Measurements from ENCODE around the gene FRMD4A.
A peak's percentile ranks its signal among the peaks of the same experiment; 100 is the strongest.
"Not testable (repeated sequence)": the region's sequence is repeated elsewhere in the genome, so short reads cannot be mapped to it uniquely, and the experiment has no call there.

FRMD4A gene

DNA sequence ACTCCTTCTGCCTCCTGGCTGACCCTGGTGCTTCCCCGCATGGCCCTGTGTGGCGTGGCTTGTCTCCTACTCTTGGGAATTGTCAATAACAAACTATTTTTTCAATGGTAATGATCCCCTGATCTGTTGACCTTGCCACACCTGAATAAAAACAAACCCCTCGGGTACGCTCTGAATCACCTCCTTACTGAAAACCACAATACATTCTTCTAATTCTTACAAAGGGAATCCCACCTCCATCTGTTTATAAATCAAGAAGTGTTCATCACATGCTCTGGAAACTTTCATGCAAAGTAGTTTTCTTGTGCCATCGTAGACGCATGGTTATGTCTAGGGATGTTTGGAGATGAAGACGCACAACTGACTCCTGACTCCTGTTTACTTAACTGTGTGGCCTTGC lies 245.8 kb downstream of the FRMD4A start:
- no peaks in the 10 kb centered on the region for H3K4me1 ChIP-seq (ENCODE audit: control insufficient read depth in 5 of 5, insufficient read depth in 5 of 5, low read length in 5 of 5)
- H3K9me3 ChIP-seq (ENCODE audit: control insufficient read depth in 5 of 5, low read length in 5 of 5), result no peaks in the 10 kb centered on the region
- H3K4me3 ChIP-seq (ENCODE audit: low read depth in 1 of 5, low read length in 5 of 5), result no peak overlapping the region
- no peak overlapping the region for H3K27ac ChIP-seq (ENCODE audit: low read depth, low read length)
- H3K27me3 ChIP-seq (ENCODE audit: control insufficient read depth in 5 of 5, insufficient read depth in 4 of 5, low read length in 5 of 5), result no peaks in the 10 kb centered on the region
- H3K36me3 ChIP-seq (ENCODE audit: control insufficient read depth in 5 of 5, insufficient read depth in 5 of 5, low read length in 5 of 5), result no peaks in the 10 kb centered on the region
- H3K9ac ChIP-seq (ENCODE audit: low read length in 5 of 5), result no peak overlapping the region

DNA sequence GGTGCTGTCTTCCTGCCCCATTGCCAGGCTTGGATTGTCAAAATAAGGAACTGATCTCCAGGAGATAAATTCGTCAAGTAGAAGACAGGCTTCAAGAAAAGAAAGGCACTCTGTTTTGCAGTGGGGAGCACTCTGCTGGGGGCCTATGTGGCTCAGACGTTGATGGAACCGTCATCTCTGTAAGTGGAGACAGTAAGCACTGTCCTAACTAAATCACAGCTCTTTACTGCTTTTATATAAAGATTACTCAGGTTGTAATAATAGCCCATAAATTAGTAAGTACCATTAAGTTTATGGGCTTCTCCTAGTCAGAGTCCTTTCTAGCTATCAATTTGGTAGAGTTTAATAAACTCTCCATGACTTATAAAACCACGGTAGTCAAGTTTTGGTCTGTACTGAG lies 249.9 kb downstream of the FRMD4A start:
- Histone ChIP-seq H3K9ac (ENCODE audit: low read length in 5 of 5) (no peak overlapping the region), H3K4me3 (ENCODE audit: low read depth in 1 of 5, low read length in 5 of 5) (no peak overlapping the region), H3K27me3 (ENCODE audit: control insufficient read depth in 5 of 5, insufficient read depth in 4 of 5, low read length in 5 of 5) (no peaks in the 10 kb centered on the region), H3K9me3 (ENCODE audit: control insufficient read depth in 5 of 5, low read length in 5 of 5) (peaks cover 0 to 7% (median 5%) of the 10 kb centered on the region in 5 donors), H3K36me3 (ENCODE audit: control insufficient read depth in 5 of 5, insufficient read depth in 5 of 5, low read length in 5 of 5) (no peaks in the 10 kb centered on the region), H3K27ac (ENCODE audit: low read depth, low read length) (no peak overlapping the region), H3K4me1 (ENCODE audit: control insufficient read depth in 5 of 5, insufficient read depth in 5 of 5, low read length in 5 of 5) (no peaks in the 10 kb centered on the region)

GRCh38 chr10:14077430-14077829 lies 253.3 kb downstream of the FRMD4A start:
- Histone ChIP-seq H3K4me1 (ENCODE audit: control insufficient read depth in 5 of 5, insufficient read depth in 5 of 5, low read length in 5 of 5) (peaks cover 4 to 13% (median 10%) of the 10 kb centered on the region in 5 donors), H3K27ac (ENCODE audit: low read depth, low read length) (no peak overlapping the region), H3K36me3 (ENCODE audit: control insufficient read depth in 5 of 5, insufficient read depth in 5 of 5, low read length in 5 of 5) (no peaks in the 10 kb centered on the region)

GRCh38 chr10:14074062-14074884 lies 256.5 kb downstream of the FRMD4A start:
- H3K9me3 ChIP-seq (ENCODE audit: control insufficient read depth in 5 of 5, low read length in 5 of 5), result peaks cover 0 to 7% (median 5%) of the 10 kb centered on the region in 5 donors
- peak overlapping the region; percentile 36 to 52 (median 40) for H3K4me3 ChIP-seq (ENCODE audit: low read depth in 1 of 5, low read length in 5 of 5)
- H3K9ac ChIP-seq (ENCODE audit: low read length in 5 of 5), result no peak overlapping the region
- H3K36me3 ChIP-seq (ENCODE audit: control insufficient read depth in 5 of 5, insufficient read depth in 5 of 5, low read length in 5 of 5), result no peaks in the 10 kb centered on the region
- H3K27me3 ChIP-seq (ENCODE audit: control insufficient read depth in 5 of 5, insufficient read depth in 4 of 5, low read length in 5 of 5), result no peaks in the 10 kb centered on the region
- no peak overlapping the region for H3K27ac ChIP-seq (ENCODE audit: low read depth, low read length)
- H3K4me1 ChIP-seq (ENCODE audit: control insufficient read depth in 5 of 5, insufficient read depth in 5 of 5, low read length in 5 of 5), result peaks cover 4 to 13% (median 10%) of the 10 kb centered on the region in 5 donors

More at GRCh38 chr10:14077430-14077829, 253.3 kb downstream of the FRMD4A start:
- no peak overlapping the region for H3K9ac ChIP-seq (ENCODE audit: low read length in 5 of 5)
- H3K4me3 ChIP-seq (ENCODE audit: low read depth in 1 of 5, low read length in 5 of 5), result no peak overlapping the region
- no peaks in the 10 kb centered on the region for H3K27me3 ChIP-seq (ENCODE audit: control insufficient read depth in 5 of 5, insufficient read depth in 4 of 5, low read length in 5 of 5)
- peaks cover 0 to 7% (median 5%) of the 10 kb centered on the region in 5 donors for H3K9me3 ChIP-seq (ENCODE audit: control insufficient read depth in 5 of 5, low read length in 5 of 5)

GRCh38 chr10:14072541-14072940 lies 258.2 kb downstream of the FRMD4A start:
- H3K27me3 ChIP-seq (ENCODE audit: control insufficient read depth in 5 of 5, insufficient read depth in 4 of 5, low read length in 5 of 5), result no peaks in the 10 kb centered on the region
- H3K9ac ChIP-seq (ENCODE audit: low read length in 5 of 5), result no peak overlapping the region
- peaks cover 4 to 13% (median 10%) of the 10 kb centered on the region in 5 donors for H3K4me1 ChIP-seq (ENCODE audit: control insufficient read depth in 5 of 5, insufficient read depth in 5 of 5, low read length in 5 of 5)
- H3K27ac ChIP-seq (ENCODE audit: low read depth, low read length), result no peak overlapping the region
- H3K9me3 ChIP-seq (ENCODE audit: control insufficient read depth in 5 of 5, low read length in 5 of 5), result no peaks in the 10 kb centered on the region
- H3K36me3 ChIP-seq (ENCODE audit: control insufficient read depth in 5 of 5, insufficient read depth in 5 of 5, low read length in 5 of 5), result no peaks in the 10 kb centered on the region
- H3K4me3 ChIP-seq (ENCODE audit: low read depth in 1 of 5, low read length in 5 of 5), result no peak overlapping the region

GRCh38 chr10:14071956-14072355 lies 258.8 kb downstream of the FRMD4A start:
- Histone ChIP-seq H3K9me3 (ENCODE audit: control insufficient read depth in 5 of 5, low read length in 5 of 5) (no peaks in the 10 kb centered on the region), H3K36me3 (ENCODE audit: control insufficient read depth in 5 of 5, insufficient read depth in 5 of 5, low read length in 5 of 5) (no peaks in the 10 kb centered on the region), H3K27ac (ENCODE audit: low read depth, low read length) (no peak overlapping the region), H3K9ac (ENCODE audit: low read length in 5 of 5) (no peak overlapping the region), H3K4me3 (ENCODE audit: low read depth in 1 of 5, low read length in 5 of 5) (no peak overlapping the region), H3K27me3 (ENCODE audit: control insufficient read depth in 5 of 5, insufficient read depth in 4 of 5, low read length in 5 of 5) (no peaks in the 10 kb centered on the region), H3K4me1 (ENCODE audit: control insufficient read depth in 5 of 5, insufficient read depth in 5 of 5, low read length in 5 of 5) (peaks cover 4 to 13% (median 10%) of the 10 kb centered on the region in 5 donors)

DNA sequence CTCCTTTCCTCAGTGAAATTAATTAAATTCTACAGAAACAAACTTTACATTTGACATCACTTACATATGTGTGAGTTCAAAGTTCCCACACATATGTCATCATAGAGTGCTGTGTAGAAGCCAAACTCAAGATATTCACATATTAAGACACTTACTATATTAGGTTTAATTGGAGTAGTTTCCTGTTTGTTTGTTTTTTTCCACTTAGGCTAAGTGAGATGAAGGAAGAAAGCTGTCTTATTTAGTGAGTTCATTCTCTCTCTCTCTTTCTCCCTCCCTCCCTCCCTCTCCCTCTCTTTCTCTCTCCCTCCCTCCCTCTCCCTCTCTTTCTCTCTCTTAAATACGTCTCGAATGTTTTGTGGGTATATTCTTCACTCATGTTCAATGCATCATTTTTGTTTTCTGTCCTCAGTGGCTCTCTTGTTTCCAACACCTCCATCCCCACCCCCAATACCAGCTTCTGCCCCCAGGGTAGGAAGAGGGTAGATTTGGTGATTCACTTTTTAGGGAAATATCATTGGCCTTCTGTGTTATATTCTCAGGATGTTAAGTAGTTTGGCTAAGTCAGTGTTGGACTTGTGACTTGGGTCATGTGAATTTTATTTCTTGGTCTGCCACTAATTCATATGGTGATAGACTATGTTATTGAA lies 262.0 kb downstream of the FRMD4A start:
- Histone ChIP-seq H3K9me3 (ENCODE audit: control insufficient read depth in 5 of 5, low read length in 5 of 5) (no peaks in the 10 kb centered on the region), H3K36me3 (ENCODE audit: control insufficient read depth in 5 of 5, insufficient read depth in 5 of 5, low read length in 5 of 5) (no peaks in the 10 kb centered on the region), H3K4me3 (ENCODE audit: low read depth in 1 of 5, low read length in 5 of 5) (no peak overlapping the region), H3K27ac (ENCODE audit: low read depth, low read length) (no peak overlapping the region), H3K27me3 (ENCODE audit: control insufficient read depth in 5 of 5, insufficient read depth in 4 of 5, low read length in 5 of 5) (no peaks in the 10 kb centered on the region), H3K9ac (ENCODE audit: low read length in 5 of 5) (no peak overlapping the region), H3K4me1 (ENCODE audit: control insufficient read depth in 5 of 5, insufficient read depth in 5 of 5, low read length in 5 of 5) (peaks cover 0 to 8% (median 7%) of the 10 kb centered on the region in 5 donors)

GRCh38 chr10:14067638-14068037 lies 263.1 kb downstream of the FRMD4A start:
- H3K4me1 ChIP-seq (ENCODE audit: control insufficient read depth in 5 of 5, insufficient read depth in 5 of 5, low read length in 5 of 5), result peaks cover 3 to 18% (median 8%) of the 10 kb centered on the region in 5 donors
- H3K9me3 ChIP-seq (ENCODE audit: control insufficient read depth in 5 of 5, low read length in 5 of 5); H3K4me3 ChIP-seq (ENCODE audit: low read depth in 1 of 5, low read length in 5 of 5); H3K27ac ChIP-seq (ENCODE audit: low read depth, low read length); H3K9ac ChIP-seq (ENCODE audit: low read length in 5 of 5); H3K36me3 ChIP-seq (ENCODE audit: control insufficient read depth in 5 of 5, insufficient read depth in 5 of 5, low read length in 5 of 5); H3K27me3 ChIP-seq (ENCODE audit: control insufficient read depth in 5 of 5, insufficient read depth in 4 of 5, low read length in 5 of 5): not testable (repeated sequence)

- H3K9ac ChIP-seq (ENCODE audit: low read length in 5 of 5), result no peak overlapping the region
- peaks cover 3 to 19% (median 10%) of the 10 kb centered on the region in 5 donors for H3K4me1 ChIP-seq (ENCODE audit: control insufficient read depth in 5 of 5, insufficient read depth in 5 of 5, low read length in 5 of 5)
- no peak overlapping the region for H3K4me3 ChIP-seq (ENCODE audit: low read depth in 1 of 5, low read length in 5 of 5)
These were observed 264.6 kb downstream of the FRMD4A start for GRCh38 chr10:14066106-14066505.

More at GRCh38 chr10:14066106-14066505, 264.6 kb downstream of the FRMD4A start:
- H3K9me3 ChIP-seq (ENCODE audit: control insufficient read depth in 5 of 5, low read length in 5 of 5), result no peaks in the 10 kb centered on the region
- no peaks in the 10 kb centered on the region for H3K36me3 ChIP-seq (ENCODE audit: control insufficient read depth in 5 of 5, insufficient read depth in 5 of 5, low read length in 5 of 5)
- no peak overlapping the region for H3K27ac ChIP-seq (ENCODE audit: low read depth, low read length)
- no peaks in the 10 kb centered on the region for H3K27me3 ChIP-seq (ENCODE audit: control insufficient read depth in 5 of 5, insufficient read depth in 4 of 5, low read length in 5 of 5)
